Subcutaneous abdominal adipose tissue (tissue), 5 donors: ENCODE results near the gene ZMYM2.

ENCODE experiments used
- H3K27ac ChIP-seq: one replicate; pipeline ENCODE4 v1.7.0; 2013; ENCODE audit warnings: low read depth, mild to moderate bottlenecking, inconsistent platforms, low read length, moderate library complexity
- H3K27me3 ChIP-seq, 5 donors: one replicate each; pipeline ENCODE4 v1.7.0; 2013; ENCODE audit warnings: low read length in 5 of 5, inconsistent platforms in 1 of 5; ENCODE audit not compliant: control insufficient read depth in 5 of 5, insufficient read depth in 4 of 5
- H3K36me3 ChIP-seq, 5 donors: one replicate each; pipeline ENCODE4 v1.7.0; 2013; ENCODE audit warnings: low read length in 5 of 5; ENCODE audit not compliant: control insufficient read depth in 5 of 5, insufficient read depth in 5 of 5
- H3K4me1 ChIP-seq, 5 donors: one replicate each; pipeline ENCODE4 v1.7.0; 2013; ENCODE audit warnings: low read length in 5 of 5, mild to moderate bottlenecking in 3 of 5, moderate library complexity in 1 of 5; ENCODE audit not compliant: control insufficient read depth in 5 of 5, insufficient read depth in 5 of 5
- H3K4me3 ChIP-seq, 5 donors: one replicate each; pipeline ENCODE4 v1.7.0; 2013; ENCODE audit warnings: low read length in 5 of 5, low read depth in 1 of 5
- H3K9ac ChIP-seq, 5 donors: one replicate each; pipeline ENCODE4 v1.7.0; 2013; ENCODE audit warnings: low read length in 5 of 5, mild to moderate bottlenecking in 4 of 5, moderate library complexity in 3 of 5
- H3K9me3 ChIP-seq, 5 donors: one replicate each; pipeline ENCODE4 v1.7.0; 2013; ENCODE audit warnings: low read length in 5 of 5; ENCODE audit not compliant: control insufficient read depth in 5 of 5
- donor health status: healthy.
- donor health status: healthy.
- donor health status: healthy.
- donor health status: healthy.
- donor health status: healthy.

ZMYM2 gene

GRCh38 chr13:20002787-20003186, 44.3 kb downstream of the ZMYM2 start:
- Histone ChIP-seq H3K9ac (no peak overlapping the region), H3K27me3 (no peaks in the 10 kb centered on the region), H3K27ac (no peak overlapping the region), H3K4me1 (peaks cover 0 to 7% (median 0%) of the 10 kb centered on the region in 5 donors), H3K9me3 (no peaks in the 10 kb centered on the region), H3K4me3 (no peak overlapping the region), H3K36me3 (peaks cover 23 to 47% (median 37%) of the 10 kb centered on the region in 5 donors)

- no peak overlapping the region for H3K9ac ChIP-seq
- no peak overlapping the region for H3K4me3 ChIP-seq
- H3K27me3 ChIP-seq, result no peaks in the 10 kb centered on the region
- no peak overlapping the region for H3K27ac ChIP-seq
- H3K9me3 ChIP-seq, result no peaks in the 10 kb centered on the region
- H3K36me3 ChIP-seq, result peaks cover 33 to 66% (median 57%) of the 10 kb centered on the region in 5 donors
- peaks cover 0 to 6% (median 0%) of the 10 kb centered on the region in 5 donors for H3K4me1 ChIP-seq
These were observed 47.7 kb downstream of the ZMYM2 start for GRCh38 chr13:20006206-20006605.

GRCh38 chr13:20015763-20016162, 57.2 kb downstream of the ZMYM2 start:
- no peak overlapping the region for H3K4me3 ChIP-seq
- peaks cover 12 to 28% (median 21%) of the 10 kb centered on the region in 5 donors for H3K9me3 ChIP-seq
- H3K36me3 ChIP-seq, result peaks cover 3 to 47% (median 15%) of the 10 kb centered on the region in 5 donors
- no peak overlapping the region for H3K27ac ChIP-seq
- no peak overlapping the region for H3K9ac ChIP-seq
- no peaks in the 10 kb centered on the region for H3K27me3 ChIP-seq
- H3K4me1 ChIP-seq, result no peaks in the 10 kb centered on the region

- Histone ChIP-seq H3K4me3 (no peak overlapping the region), H3K27ac (no peak overlapping the region), H3K36me3 (peaks cover 6 to 49% (median 12%) of the 10 kb centered on the region in 5 donors), H3K27me3 (no peaks in the 10 kb centered on the region), H3K9me3 (peaks cover 12 to 28% (median 21%) of the 10 kb centered on the region in 5 donors), H3K4me1 (no peaks in the 10 kb centered on the region), H3K9ac (no peak overlapping the region)
These were observed 58.3 kb downstream of the ZMYM2 start for GRCh38 chr13:20016649-20017364.

GRCh38 chr13:20017365-20017711, 58.8 kb downstream of the ZMYM2 start:
- Histone ChIP-seq H3K9ac (no peak overlapping the region), H3K4me3 (no peak overlapping the region), H3K9me3 (peaks cover 12 to 28% (median 21%) of the 10 kb centered on the region in 5 donors), H3K27me3 (no peaks in the 10 kb centered on the region), H3K4me1 (no peaks in the 10 kb centered on the region), H3K36me3 (peaks cover 10 to 54% (median 14%) of the 10 kb centered on the region in 5 donors), H3K27ac (no peak overlapping the region)

GRCh38 chr13:20019043-20019442, 60.5 kb downstream of the ZMYM2 start:
- Histone ChIP-seq H3K27me3 (no peaks in the 10 kb centered on the region), H3K27ac (no peak overlapping the region), H3K4me1 (no peaks in the 10 kb centered on the region), H3K36me3 (peaks cover 7 to 52% (median 14%) of the 10 kb centered on the region in 5 donors), H3K9me3 (peaks cover 12 to 28% (median 21%) of the 10 kb centered on the region in 5 donors), H3K4me3 (no peak overlapping the region), H3K9ac (no peak overlapping the region)

GRCh38 chr13:20024702-20025101, 66.2 kb downstream of the ZMYM2 start:
- no peak overlapping the region for H3K27ac ChIP-seq
- no peaks in the 10 kb centered on the region for H3K27me3 ChIP-seq
- H3K4me1 ChIP-seq, result no peaks in the 10 kb centered on the region
- H3K4me3 ChIP-seq, result no peak overlapping the region
- peaks cover 21 to 50% (median 33%) of the 10 kb centered on the region in 5 donors for H3K36me3 ChIP-seq
- H3K9me3 ChIP-seq, result no peaks in the 10 kb centered on the region
- H3K9ac ChIP-seq, result no peak overlapping the region

GRCh38 chr13:20028953-20029352, 70.4 kb downstream of the ZMYM2 start:
- Histone ChIP-seq H3K4me1 (no peaks in the 10 kb centered on the region), H3K9ac (no peak overlapping the region), H3K36me3 (peaks cover 33 to 50% (median 40%) of the 10 kb centered on the region in 5 donors), H3K27ac (no peak overlapping the region), H3K27me3 (no peaks in the 10 kb centered on the region), H3K9me3 (no peaks in the 10 kb centered on the region), H3K4me3 (no peak overlapping the region)

- no peaks in the 10 kb centered on the region for H3K27me3 ChIP-seq
- H3K4me1 ChIP-seq, result no peaks in the 10 kb centered on the region
- H3K36me3 ChIP-seq, result peaks cover 39 to 57% (median 48%) of the 10 kb centered on the region in 5 donors
- H3K4me3 ChIP-seq, result no peak overlapping the region
- H3K27ac ChIP-seq, result no peak overlapping the region
- H3K9ac ChIP-seq, result no peak overlapping the region
- peaks cover 0 to 3% (median 0%) of the 10 kb centered on the region in 5 donors for H3K9me3 ChIP-seq
These were observed 75.0 kb downstream of the ZMYM2 start for GRCh38 chr13:20033486-20033885.

GRCh38 chr13:20035130-20035529, 76.6 kb downstream of the ZMYM2 start:
- peaks cover 0 to 3% (median 0%) of the 10 kb centered on the region in 5 donors for H3K9me3 ChIP-seq
- H3K27ac ChIP-seq, result no peak overlapping the region
- H3K27me3 ChIP-seq, result no peaks in the 10 kb centered on the region
- no peaks in the 10 kb centered on the region for H3K4me1 ChIP-seq
- no peak overlapping the region for H3K9ac ChIP-seq
- H3K4me3 ChIP-seq, result no peak overlapping the region
- peaks cover 38 to 55% (median 42%) of the 10 kb centered on the region in 5 donors for H3K36me3 ChIP-seq
